HFFc6 (cell line): ENCODE data around the gene MTMR2. TPM values are rescaled to one million over a fixed set of nuclear protein-coding genes. Genes with fewer than 3 reads are reported as not detected.

Source experiments
- DNase-seq: peaks from one replicate; pipeline ENCODE4 v3.0.0-alpha.2; 2018
- H3K27ac Mint-ChIP-seq: 2 replicates; pipeline ENCODE4 v1.8.0; 2020; ENCODE audit warnings: mild to moderate bottlenecking, mixed read lengths
- H3K27me3 Mint-ChIP-seq: 2 replicates; pipeline ENCODE4 v1.8.0; 2021; ENCODE audit warnings: mild to moderate bottlenecking, moderate library complexity, mixed read lengths; ENCODE audit not compliant: insufficient read depth
- H3K36me3 Mint-ChIP-seq: 2 replicates; pipeline ENCODE4 v1.8.0; 2021; ENCODE audit warnings: low read depth, mixed read lengths
- H3K4me1 Mint-ChIP-seq: 2 replicates; pipeline ENCODE4 v1.8.0; 2020; ENCODE audit warnings: low read depth, mixed read lengths
- H3K4me3 Mint-ChIP-seq: 2 replicates; pipeline ENCODE4 v1.8.0; 2020; ENCODE audit warnings: mild to moderate bottlenecking, moderate library complexity, mixed read lengths
- H3K9me3 Mint-ChIP-seq: 2 replicates; pipeline ENCODE4 v1.8.0; 2020; ENCODE audit warnings: mild to moderate bottlenecking, mixed read lengths
- total RNA-seq, 6 experiments: library from RNA; stranded (reverse); fragmentation: NEBNext Ultra II Directional; extraction: Animal tissue kit (Norgen Biotek cat#: 25700); gene quantifications; 2 replicates in 1 of 6; 3 replicates in 5 of 6; pipeline ENCODE4 v1.2.3, GENCODE V29; 2021
- TF ChIP-seq, protein P1 (sequence below): fragments of 200-600 bp; sonication (generic); IDR thresholded peaks from 2 replicates; pipeline ENCODE4 v1.5.0; 2021; ENCODE audit warnings: antibody characterized with exemption, mild to moderate bottlenecking

The MTMR2 gene
- total RNA-seq, 6 experiments from 2014 or later = 40.0 to 52.1 (median 48.4) TPM

DNA sequence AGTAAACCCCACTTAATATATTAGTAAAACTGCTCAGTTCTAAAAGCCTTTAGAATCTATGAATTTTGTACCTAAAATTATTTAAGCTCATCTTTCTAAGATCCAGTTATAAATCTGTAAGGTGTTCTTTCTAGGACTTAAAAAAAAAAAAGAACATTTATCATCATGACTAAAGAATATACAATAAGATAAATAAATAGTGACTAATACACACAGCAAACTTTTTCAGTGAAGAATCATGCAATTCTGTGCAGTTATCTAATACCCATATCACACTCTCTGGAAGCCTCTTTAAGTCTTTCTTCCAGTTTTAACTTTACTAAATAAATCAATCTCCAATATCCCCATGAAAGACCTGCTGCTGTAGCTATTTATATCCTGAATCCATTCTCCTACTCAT lies 73.8 kb downstream of the MTMR2 start:
- TF ChIP-seq, protein P1, sequence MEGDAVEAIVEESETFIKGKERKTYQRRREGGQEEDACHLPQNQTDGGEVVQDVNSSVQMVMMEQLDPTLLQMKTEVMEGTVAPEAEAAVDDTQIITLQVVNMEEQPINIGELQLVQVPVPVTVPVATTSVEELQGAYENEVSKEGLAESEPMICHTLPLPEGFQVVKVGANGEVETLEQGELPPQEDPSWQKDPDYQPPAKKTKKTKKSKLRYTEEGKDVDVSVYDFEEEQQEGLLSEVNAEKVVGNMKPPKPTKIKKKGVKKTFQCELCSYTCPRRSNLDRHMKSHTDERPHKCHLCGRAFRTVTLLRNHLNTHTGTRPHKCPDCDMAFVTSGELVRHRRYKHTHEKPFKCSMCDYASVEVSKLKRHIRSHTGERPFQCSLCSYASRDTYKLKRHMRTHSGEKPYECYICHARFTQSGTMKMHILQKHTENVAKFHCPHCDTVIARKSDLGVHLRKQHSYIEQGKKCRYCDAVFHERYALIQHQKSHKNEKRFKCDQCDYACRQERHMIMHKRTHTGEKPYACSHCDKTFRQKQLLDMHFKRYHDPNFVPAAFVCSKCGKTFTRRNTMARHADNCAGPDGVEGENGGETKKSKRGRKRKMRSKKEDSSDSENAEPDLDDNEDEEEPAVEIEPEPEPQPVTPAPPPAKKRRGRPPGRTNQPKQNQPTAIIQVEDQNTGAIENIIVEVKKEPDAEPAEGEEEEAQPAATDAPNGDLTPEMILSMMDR = no peak
- Mint-ChIP-seq H3K4me3 (no peak overlapping the region), H3K9me3 (no peaks in the 10 kb centered on the region), H3K27me3 (peaks cover 1% of the 10 kb centered on the region; the same call in 1 of the 2 replicates), H3K36me3 (peaks cover 12% of the 10 kb centered on the region; the same call in 1 of the 2 replicates), H3K27ac (peak overlapping the region; percentile 79), H3K4me1 (peaks cover 30% of the 10 kb centered on the region)
- DNase-seq = no peak

DNA sequence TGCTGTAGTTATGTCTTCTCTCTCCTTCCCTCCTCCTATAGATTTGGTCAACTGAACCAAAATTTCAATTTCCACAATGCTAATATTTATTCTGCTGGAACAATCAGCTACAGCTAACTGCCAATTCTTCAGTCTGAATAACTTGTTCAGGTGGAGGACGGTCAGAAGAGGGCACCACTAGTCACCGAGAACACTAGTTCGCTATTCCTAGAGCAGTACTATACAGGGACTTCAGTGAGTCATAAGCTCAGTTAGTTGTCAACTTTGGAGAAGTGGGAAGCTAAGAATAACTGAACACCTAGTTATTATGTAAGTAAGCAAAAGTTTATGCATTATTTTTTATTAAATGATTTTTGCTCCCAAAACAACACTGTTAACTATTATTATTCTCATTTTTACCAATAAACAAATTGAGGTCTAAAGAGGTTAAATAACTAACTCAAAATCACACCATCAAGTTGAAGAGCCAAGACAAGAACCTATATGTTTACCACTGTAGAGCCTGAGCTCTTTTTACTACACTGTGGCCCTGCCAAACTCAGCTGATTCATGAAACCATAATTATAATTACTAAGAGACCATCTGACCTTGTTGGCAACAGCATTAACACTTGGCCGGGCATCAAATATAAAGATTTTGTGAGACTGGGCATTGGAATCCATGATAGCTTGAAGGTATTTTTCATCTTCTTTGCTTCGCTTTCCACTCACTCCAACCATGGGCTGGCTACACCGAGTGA lies 74.7 kb downstream of the MTMR2 start:
- peak; percentile 82 for DNase-seq
- H3K9me3 Mint-ChIP-seq = no peaks in the 10 kb centered on the region
- H3K36me3 Mint-ChIP-seq = peaks cover 12% of the 10 kb centered on the region; the same call in 1 of the 2 replicates
- peak overlapping the region; percentile 79 for H3K27ac Mint-ChIP-seq
- H3K27me3 Mint-ChIP-seq = peaks cover 1% of the 10 kb centered on the region; the same call in 1 of the 2 replicates
- H3K4me3 Mint-ChIP-seq = no peak overlapping the region; the same call in 1 of the 2 replicates
- H3K4me1 Mint-ChIP-seq = peaks cover 30% of the 10 kb centered on the region
- TF ChIP-seq, protein P1 = peak; percentile 79

DNA sequence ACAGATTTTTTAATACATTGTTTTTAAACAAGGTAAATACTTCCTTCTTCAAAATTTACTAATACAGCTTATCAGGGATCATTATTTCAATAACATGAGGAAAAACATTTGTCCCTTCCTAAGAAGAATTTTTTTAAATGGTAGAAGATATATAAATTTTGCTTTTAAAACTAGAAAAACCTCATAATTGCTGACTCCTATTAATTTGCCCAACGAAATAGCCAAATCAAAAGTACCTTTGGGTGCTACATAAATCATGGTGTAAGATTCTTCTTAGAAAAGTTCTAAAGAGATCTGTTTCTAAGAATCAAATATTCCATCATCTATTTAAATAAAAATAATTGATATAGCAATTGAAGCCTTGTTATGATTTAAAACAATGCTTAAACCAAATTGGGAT lies 78.7 kb downstream of the MTMR2 start:
- H3K27ac Mint-ChIP-seq = no peak overlapping the region
- H3K9me3 Mint-ChIP-seq = no peaks in the 10 kb centered on the region
- peaks cover 16% of the 10 kb centered on the region for H3K36me3 Mint-ChIP-seq
- peaks cover 27% of the 10 kb centered on the region for H3K4me1 Mint-ChIP-seq
- no peaks in the 10 kb centered on the region for H3K27me3 Mint-ChIP-seq
- H3K4me3 Mint-ChIP-seq = no peak overlapping the region
- no peak for DNase-seq
- TF ChIP-seq, protein P1 = no peak

DNA sequence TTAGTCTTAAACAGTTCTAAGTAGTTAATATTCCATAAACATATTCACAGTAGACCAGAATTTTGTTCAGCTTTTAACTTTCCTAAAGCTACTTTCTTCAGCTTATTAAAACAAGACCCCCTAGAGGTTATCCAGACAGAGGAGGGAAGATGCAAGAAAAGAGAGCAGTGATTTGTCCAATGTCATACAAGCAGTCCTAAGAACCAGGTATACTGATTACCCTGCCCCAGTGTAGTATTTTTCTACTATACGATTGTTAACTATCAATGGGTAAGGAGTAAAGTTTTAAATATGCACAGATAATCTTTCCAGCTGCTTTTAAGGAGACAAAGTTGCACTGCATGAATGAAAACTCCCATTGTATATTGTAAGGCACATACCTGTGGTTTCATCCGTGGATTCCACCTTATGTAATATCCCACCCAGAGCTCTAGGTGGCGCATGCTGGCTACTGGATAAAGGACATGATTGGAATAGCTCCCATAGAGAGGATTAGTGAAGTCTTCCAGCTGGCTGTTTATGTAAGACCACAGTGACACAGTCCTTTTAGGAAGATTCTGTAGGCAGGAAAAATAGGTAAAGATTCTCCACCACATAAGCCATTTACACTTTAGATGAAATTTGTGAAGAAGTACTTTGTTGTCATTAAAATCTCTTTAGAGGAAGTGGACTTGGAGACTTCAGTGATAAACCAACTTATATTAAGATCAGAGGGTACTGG lies 88.0 kb downstream of the MTMR2 start:
- H3K4me1 Mint-ChIP-seq = peaks cover 50% of the 10 kb centered on the region
- H3K4me3 Mint-ChIP-seq = no peak overlapping the region
- peaks cover 29% of the 10 kb centered on the region for H3K36me3 Mint-ChIP-seq
- H3K27ac Mint-ChIP-seq = peak overlapping the region; percentile 74
- peak; percentile 90 for DNase-seq
- TF ChIP-seq, protein P1 = peak; percentile 93
- no peaks in the 10 kb centered on the region for H3K9me3 Mint-ChIP-seq
- no peaks in the 10 kb centered on the region for H3K27me3 Mint-ChIP-seq

DNA sequence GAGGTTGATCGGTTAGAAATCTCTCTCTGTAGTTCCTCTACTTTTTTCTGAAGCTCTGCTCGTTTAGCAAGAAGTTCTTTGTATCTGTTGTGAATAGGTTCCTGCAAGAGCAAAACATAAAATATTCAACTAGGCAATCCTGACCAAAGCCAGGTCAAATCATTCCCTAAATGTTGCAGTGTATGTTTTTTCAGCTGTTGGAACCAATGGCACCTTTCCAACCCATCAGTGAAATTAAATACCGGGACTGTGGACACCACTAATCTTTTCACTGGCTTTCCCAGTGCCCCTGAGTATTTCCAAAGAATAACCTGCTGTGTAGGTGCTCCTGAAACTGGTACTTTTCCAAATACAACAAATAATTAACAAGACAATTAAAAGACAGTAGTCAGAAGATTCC lies 88.6 kb downstream of the MTMR2 start:
- H3K27me3 Mint-ChIP-seq = no peaks in the 10 kb centered on the region; the same call in 1 of the 2 replicates
- H3K27ac Mint-ChIP-seq = peak overlapping the region; percentile 74
- no peak for DNase-seq
- H3K36me3 Mint-ChIP-seq = peaks cover 32% of the 10 kb centered on the region
- no peaks in the 10 kb centered on the region for H3K9me3 Mint-ChIP-seq
- H3K4me1 Mint-ChIP-seq = peaks cover 56% of the 10 kb centered on the region
- H3K4me3 Mint-ChIP-seq = no peak overlapping the region
- TF ChIP-seq, protein P1 = no peak
